Kidney (tissue), 14 donors: ENCODE data around the gene S100A16. TPM values are rescaled to one million over a fixed set of nuclear protein-coding genes. Genes with fewer than 3 reads are reported as not detected.

Experiments
- DNase-seq, 5 donors: peaks; one replicate each; pipeline ENCODE4 v3.0.0-alpha.2; 2013 to 2020
- FAIRE-seq: peaks from 2 replicates; lab custom pipeline; 2012; peaks lifted over from hg19 to GRCh38; lab: Jason Lieb, UNC
- H3K27ac ChIP-seq, 2 donors: one replicate each; pipeline ENCODE4 v1.7.0; 2013; ENCODE audit warnings: low read depth in 2 of 2, low read length in 2 of 2, inconsistent platforms in 1 of 2
- H3K27me3 ChIP-seq: one replicate; pipeline ENCODE4 v1.7.1; 2013; ENCODE audit warnings: low read length, inconsistent platforms; ENCODE audit not compliant: control insufficient read depth, insufficient read depth
- H3K36me3 ChIP-seq, 3 donors: one replicate each; pipeline versions ENCODE4 v1.7.0 to v1.7.1; 2013; ENCODE audit warnings: low read length in 3 of 3, control low read depth in 1 of 3, inconsistent platforms in 1 of 3; ENCODE audit not compliant: insufficient read depth in 3 of 3, control insufficient read depth in 2 of 3
- H3K4me1 ChIP-seq, 3 donors: one replicate each; pipeline versions ENCODE4 v1.7.0 to v1.7.1; 2013; ENCODE audit warnings: low read length in 3 of 3, inconsistent platforms in 1 of 3, low read depth in 1 of 3; ENCODE audit not compliant: control insufficient read depth in 2 of 3, insufficient read depth in 2 of 3
- H3K4me3 ChIP-seq, 3 donors: one replicate each; pipeline versions ENCODE4 v1.7.0 to v1.8.1; 2013; ENCODE audit warnings: low read length in 3 of 3, control low read depth in 1 of 3, inconsistent platforms in 1 of 3
- H3K9ac ChIP-seq, 3 donors: one replicate each; pipeline versions ENCODE4 v1.7.0 to v1.7.1; 2013; ENCODE audit warnings: low read length in 3 of 3, control low read depth in 1 of 3, inconsistent platforms in 1 of 3
- H3K9me3 ChIP-seq, 3 donors: one replicate each; pipeline versions ENCODE4 v1.7.0 to v1.7.1; 2013; ENCODE audit warnings: low read length in 3 of 3, control low read depth in 1 of 3, inconsistent platforms in 1 of 3; ENCODE audit not compliant: control insufficient read depth in 2 of 3, insufficient read depth in 1 of 3
- intact Hi-C: fragments of 100-400 bp; cut with DNase I; formaldehyde crosslinking; loops from one replicate; pipeline ENCODE4 v1.11.1; 2022
- polyA plus RNA-seq: library from polyadenylated mRNA; stranded (reverse); fragments of 350-450 nt; fragmentation: Illumina TruSeq; extraction: RNeasy Lipid Tissue Mini Kit (QIAGEN cat#74804); gene quantifications from one replicate; pipeline ENCODE4 v1.2.3, GENCODE V29; 2014; ENCODE audit warnings: low read depth, low replicate concordance; ENCODE audit not compliant: insufficient read depth
- total RNA-seq: library from RNA; stranded (reverse); fragmentation: NEBNext Ultra II Directional; extraction: Animal tissue kit (Norgen Biotek cat#: 25700); gene quantifications from one replicate; pipeline ENCODE4 v1.2.1, GENCODE V29; 2021
- TF ChIP-seq, protein P1 (sequence below): IDR thresholded peaks from 3 replicates; pipeline ENCODE4 v1.5.1; 2012; ENCODE audit warnings: mild to moderate bottlenecking, moderate library complexity, borderline replicate concordance; ENCODE audit not compliant: insufficient read depth; ENCODE audit errors: extremely low read depth
- donor health status: control.
- donor health status: control.
- donor health status: control.
- donor health status: control.
- donor health status: control.
- donor health status: DM: yes; HTN: yes; CAD: no.
- donor health status: Normal renal cell carcinoma (clear cell type).

The S100A16 gene
- total and polyA plus RNA-seq, 2 donors from 2014 or later, result 119 to 174 TPM

DNA sequence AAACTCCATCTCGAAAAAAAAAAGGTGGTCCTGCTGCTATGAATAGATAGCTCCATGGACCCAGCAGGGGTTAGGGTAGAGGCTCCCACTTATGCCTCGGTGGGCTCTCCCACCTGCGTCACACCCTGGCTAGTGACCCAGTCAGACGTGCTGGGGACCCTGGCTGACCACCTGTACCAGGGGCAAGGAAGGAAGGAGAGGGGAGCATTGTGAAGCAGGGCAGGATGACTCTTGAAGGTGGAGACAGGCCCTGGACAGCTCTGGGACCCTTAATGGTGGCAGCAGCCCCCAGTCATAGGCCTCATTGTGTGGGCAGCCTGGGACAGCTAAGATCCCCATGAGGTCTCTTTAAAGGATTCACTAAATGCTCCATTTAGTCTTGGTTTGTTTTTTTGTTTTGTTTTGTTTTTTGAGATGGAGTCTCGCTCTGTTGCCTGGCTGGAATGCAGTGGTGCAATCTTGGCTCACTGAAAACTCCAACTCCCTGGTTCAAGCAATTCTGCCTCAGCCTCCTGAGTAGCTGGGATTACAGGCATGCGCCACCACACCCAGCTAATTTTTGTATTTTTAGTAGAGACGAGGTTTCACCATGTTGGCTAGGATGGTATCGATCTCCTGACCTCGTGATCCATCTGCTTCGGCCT lies 35.2 kb upstream of the S100A16 start:
- DNase-seq (peak in 4 of 5 donors; percentile 39 to 57 (median 48)), FAIRE-seq (no peak)
- no peaks in the 10 kb centered on the region for H3K9me3 ChIP-seq
- peaks cover 0 to 12% (median 6%) of the 10 kb centered on the region in 3 donors for H3K4me1 ChIP-seq
- TF ChIP-seq, protein P1, sequence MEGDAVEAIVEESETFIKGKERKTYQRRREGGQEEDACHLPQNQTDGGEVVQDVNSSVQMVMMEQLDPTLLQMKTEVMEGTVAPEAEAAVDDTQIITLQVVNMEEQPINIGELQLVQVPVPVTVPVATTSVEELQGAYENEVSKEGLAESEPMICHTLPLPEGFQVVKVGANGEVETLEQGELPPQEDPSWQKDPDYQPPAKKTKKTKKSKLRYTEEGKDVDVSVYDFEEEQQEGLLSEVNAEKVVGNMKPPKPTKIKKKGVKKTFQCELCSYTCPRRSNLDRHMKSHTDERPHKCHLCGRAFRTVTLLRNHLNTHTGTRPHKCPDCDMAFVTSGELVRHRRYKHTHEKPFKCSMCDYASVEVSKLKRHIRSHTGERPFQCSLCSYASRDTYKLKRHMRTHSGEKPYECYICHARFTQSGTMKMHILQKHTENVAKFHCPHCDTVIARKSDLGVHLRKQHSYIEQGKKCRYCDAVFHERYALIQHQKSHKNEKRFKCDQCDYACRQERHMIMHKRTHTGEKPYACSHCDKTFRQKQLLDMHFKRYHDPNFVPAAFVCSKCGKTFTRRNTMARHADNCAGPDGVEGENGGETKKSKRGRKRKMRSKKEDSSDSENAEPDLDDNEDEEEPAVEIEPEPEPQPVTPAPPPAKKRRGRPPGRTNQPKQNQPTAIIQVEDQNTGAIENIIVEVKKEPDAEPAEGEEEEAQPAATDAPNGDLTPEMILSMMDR, result no peak
- H3K9ac ChIP-seq, result no peak overlapping the region
- no peaks in the 10 kb centered on the region for H3K27me3 ChIP-seq
- peaks cover 7 to 29% (median 14%) of the 10 kb centered on the region in 3 donors for H3K36me3 ChIP-seq
- H3K27ac ChIP-seq, result peak overlapping the region in 1 of 2 donors; percentile 49
- H3K4me3 ChIP-seq, result no peak overlapping the region
- intact Hi-C loops, result no loop called here

DNA sequence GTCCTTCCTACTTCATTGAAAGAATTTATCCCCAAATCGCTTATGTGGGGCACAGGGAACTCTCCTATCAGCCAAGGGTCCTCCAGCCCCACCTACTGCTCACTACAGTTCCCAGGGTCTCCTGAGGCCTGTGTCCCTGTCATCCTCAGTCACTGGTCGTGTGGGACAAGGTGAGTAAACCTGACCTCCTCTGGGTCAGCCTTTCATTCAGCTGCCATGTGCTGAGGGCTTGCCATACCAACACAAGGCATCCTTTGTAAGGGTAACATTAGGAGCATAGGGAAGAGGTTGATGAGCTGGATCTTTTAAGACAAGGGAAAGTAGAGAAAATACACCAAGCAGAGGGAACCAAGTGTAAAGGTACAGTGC lies 34.4 kb upstream of the S100A16 start:
- Histone ChIP-seq H3K9me3 (no peaks in the 10 kb centered on the region), H3K36me3 (peaks cover 7 to 37% (median 20%) of the 10 kb centered on the region in 3 donors), H3K9ac (no peak overlapping the region), H3K27ac (peak overlapping the region in 1 of 2 donors; percentile 15), H3K4me3 (no peak overlapping the region), H3K4me1 (peaks cover 0 to 6% (median 5%) of the 10 kb centered on the region in 3 donors), H3K27me3 (no peaks in the 10 kb centered on the region)
- DNase-seq, result peak in 1 of 5 donors; percentile 32
- no peak for FAIRE-seq
- TF ChIP-seq, protein P1, result no peak
- intact Hi-C loops, result no loop called here

DNA sequence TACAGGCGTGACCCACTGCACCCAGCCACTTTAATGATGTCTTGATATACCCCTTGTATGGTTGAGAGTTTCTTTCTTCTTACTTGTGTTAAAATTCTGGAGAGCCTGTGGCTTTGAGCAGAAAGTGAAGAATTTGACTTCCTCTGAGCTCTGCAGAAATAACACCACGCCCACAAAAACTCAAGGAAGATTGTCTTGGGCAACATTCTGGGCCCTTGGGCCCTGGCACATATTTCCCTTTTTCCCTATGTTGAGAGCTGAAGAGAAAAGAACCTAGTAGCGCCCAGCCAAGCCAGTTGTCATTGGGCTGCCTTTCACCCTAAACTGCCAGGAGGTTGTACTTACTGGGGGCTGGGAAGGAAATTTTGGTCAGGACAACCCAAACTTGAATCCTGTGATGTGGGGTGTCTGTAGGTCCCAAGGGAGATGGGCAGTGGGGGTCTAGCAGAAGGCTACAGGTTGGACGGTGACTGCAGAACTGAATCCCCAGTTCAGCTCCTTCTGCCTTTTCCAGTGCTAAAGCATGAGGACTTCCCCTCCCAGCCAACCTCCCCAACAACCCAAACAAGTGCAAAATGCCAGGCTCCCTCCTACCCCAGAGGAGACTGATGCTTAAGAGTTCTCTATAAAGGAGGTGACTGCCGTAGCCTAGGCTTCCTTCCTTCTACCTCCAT lies 33.9 kb upstream of the S100A16 start:
- intact Hi-C loops, result no loop called here
- no peak overlapping the region for H3K9ac ChIP-seq
- H3K4me3 ChIP-seq, result no peak overlapping the region
- no peaks in the 10 kb centered on the region for H3K9me3 ChIP-seq
- FAIRE-seq, result no peak
- peaks cover 7 to 42% (median 21%) of the 10 kb centered on the region in 3 donors for H3K36me3 ChIP-seq
- H3K4me1 ChIP-seq, result peaks cover 0 to 6% (median 5%) of the 10 kb centered on the region in 3 donors
- H3K27ac ChIP-seq, result peak overlapping the region in 1 of 2 donors; percentile 15
- H3K27me3 ChIP-seq, result no peaks in the 10 kb centered on the region
- peak in 1 of 5 donors; percentile 11 for DNase-seq
- TF ChIP-seq, protein P1, result no peak
